HG03280 (cell line): ENCODE measurements around the gene BASP1.
A peak's percentile ranks its signal among the peaks of the same experiment; 100 is the strongest.
"Not testable (repeated sequence)": the region's sequence is repeated elsewhere in the genome, so short reads cannot be mapped to it uniquely, and the experiment has no call there.

Experiments
- ATAC-seq: cut with Tn5 transposase; IDR thresholded peaks from one replicate; pipeline ENCODE4 v1.9.1; 2021; ENCODE audit warnings: mild to moderate bottlenecking, moderate library complexity; ENCODE audit not compliant: unreplicated experiment

Gene BASP1

DNA sequence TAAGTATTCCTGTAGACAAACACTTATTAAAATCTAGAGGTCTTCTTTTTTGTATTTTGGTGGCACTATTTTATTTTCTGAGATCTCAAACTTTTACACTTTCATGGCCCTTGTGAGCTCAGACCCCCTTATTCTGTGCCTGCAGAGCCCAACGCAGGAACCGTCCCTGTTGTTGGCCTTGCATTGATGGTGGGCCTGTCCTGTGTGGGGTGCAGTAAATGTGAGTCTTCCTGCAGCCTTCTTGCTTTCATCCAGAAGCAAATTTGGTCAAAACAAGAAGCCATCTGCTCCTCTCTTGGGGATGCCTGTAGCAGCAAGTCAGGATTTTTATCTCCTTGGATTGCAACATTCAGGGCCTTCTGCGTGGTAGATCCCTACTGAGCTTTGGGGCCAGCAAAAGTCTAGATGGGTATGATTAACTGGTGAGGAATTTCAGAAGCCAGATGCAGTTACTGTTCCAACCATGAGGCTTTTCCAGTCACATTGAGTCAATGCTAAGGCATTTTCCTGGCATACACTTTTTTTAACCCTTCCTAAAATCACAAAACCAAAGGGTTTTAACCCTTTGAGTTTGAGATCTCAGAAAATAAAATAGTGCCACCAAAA is 31.7 kb downstream of the BASP1 start:
- ATAC-seq: no peak

DNA sequence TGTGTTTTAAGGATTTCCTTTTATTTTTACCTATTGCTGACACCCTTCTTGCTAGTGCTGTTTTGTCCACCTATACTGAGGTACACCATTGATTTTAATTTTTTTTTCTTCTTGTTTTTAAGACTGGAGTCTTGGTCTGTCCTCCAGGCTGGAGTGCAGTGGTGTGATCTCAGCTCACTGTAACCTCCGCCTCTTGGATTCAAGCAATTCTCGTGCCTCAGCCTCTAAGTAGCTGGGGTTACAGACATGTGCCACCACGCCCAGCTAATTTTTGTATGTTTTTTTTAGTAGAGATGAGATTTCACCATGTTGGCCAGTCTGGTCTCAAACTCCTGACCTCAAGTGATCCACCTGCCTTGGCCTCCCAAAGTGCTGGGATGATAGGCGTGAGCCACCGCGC is 32.4 kb downstream of the BASP1 start:
- not testable (repeated sequence) for ATAC-seq

DNA sequence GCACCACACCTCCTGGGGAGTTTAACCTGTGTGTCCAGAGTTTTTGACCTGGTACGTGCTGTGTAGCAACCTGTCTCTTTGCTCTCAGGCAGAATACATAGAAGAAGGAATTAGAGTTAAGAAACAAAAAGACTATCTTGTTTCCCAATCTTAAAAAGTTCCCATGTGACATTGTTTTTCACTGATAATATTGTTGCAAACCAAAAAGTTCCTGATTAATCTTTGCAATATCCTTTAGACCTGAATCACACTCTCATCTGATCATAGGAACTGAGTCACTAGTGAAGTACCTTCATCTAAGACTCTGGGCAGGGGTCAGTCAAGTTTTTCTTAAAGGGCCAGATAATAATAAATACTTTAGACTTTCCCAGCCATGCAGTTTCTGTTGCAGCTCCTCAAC is 35.1 kb downstream of the BASP1 start:
- ATAC-seq: no peak

DNA sequence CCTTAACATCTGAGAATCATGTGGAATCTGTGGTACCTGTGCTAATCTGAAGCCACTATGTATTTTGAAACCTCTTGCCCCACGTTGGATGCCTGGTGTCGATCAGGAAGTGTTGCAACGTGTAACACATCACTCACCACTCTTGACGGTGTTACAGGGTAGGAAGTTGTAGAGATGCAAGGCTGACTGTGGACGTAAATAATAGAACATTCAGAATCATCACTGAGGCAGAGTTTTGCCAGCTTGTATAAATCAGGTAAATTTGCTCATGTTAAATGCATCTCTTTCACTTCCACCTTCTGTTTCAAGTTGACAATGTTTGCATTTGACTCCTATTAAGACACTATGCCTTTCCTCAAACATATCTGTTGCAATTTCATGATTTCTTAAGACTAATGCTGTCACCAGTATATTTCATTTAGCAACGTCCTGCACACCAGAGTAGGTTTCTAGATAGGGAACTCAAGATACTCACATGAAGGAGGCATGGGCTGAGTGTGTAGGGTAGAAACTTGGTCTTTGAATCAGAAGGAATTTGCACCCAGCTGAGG is 38.1 kb downstream of the BASP1 start:
- peak; percentile 56 for ATAC-seq

DNA sequence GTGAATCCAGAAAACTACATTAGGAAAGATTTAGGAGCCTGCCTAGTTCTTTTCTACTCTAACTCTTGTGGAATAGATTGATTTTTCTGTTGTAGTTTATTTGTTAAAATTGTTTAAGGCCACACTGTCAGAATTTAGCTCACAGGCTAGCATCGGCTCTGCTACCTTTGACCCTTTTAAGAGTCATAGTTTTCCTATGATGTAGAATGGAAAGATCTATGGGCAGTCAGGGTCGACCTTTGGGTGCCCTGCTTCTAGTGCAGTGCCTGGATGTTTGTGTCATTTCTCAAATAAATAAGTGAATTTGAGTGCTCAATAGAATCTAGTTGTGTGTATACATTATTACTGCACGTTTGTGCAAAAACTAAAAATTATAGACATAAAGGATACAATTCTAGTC is 38.7 kb downstream of the BASP1 start:
- no peak for ATAC-seq

DNA sequence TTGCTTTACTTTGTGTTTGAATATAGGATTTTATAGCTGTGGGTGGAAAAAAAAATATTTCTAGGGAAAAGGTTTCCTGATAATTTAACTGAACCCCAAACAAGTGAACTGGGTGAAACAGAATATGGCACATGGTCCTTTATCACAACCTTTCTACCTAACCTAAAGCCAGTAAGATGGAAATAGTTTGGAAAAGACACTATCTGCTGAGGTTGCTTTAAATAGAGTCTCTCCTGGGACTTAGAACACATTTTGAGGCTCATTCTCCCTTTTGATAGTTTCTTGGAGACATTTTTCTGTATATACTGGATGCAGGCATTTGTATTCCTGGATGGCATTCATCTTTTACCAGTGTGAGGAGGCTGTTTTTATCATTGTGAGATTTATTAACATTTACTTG is 39.4 kb downstream of the BASP1 start:
- no peak for ATAC-seq

DNA sequence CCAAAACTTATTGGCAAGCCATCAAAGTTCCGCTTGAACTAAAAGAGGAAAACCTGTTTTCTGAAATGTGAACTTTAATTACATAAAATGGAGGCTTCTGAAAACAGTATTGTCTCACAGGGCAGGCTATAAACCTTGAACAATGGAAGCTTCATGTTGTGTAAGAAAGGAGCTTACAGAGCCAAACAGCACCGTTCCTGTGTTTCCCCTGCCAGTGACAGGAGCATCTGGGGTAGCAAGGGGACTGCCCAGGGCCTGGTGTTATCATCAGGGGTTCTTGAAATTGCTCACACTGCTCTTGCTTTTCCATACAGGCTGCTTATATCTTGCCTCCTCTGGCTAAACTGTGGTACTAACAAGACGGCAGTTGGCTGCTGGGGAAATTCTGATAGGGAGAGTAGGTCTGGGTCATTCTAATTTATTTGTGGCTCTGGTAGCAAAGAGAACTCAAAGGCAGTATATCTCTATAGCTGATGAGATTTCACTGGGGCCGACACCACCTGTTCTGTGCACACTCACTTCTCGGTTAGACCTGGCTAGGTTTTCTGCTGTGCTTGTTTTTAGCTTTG is 40.4 kb downstream of the BASP1 start:
- peak; percentile 68 for ATAC-seq

DNA sequence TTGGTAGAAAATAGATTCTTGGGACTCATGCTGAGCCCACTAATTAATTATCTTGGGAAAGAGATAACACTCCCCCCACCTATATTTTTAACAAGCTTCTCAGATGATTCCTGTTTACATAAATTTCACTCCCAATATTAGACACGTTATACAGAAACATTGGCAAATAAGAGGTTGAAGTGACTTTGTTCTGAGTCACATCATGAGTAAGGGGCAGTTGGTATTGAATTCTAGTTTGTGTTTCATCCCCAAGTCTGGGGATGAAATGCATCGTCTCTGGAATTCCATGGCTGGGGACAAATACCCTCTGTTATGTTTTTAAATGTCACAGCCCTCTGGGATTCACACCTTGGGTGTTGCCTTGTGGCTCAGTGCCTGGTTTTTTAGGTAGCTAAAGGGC is 41.0 kb downstream of the BASP1 start:
- ATAC-seq: no peak

DNA sequence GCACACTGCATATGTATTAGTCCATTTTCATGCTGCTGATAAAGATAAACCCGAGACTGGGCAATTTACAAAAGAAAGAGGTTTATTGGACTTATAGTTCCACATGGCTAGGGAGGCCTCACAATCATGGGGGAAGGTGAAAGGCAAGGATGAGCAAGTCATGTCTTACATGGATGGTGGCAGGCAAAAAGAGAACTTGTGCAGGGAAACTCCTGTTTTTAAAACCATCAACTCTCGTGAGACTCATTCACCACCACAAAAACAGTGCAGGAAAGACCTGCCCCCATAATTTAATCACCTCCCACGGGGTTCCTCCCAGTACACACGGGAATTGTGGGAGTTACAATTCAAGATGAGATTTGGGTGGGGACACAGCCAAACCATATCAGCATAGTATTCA is 41.6 kb downstream of the BASP1 start:
- ATAC-seq: not testable (repeated sequence)

DNA sequence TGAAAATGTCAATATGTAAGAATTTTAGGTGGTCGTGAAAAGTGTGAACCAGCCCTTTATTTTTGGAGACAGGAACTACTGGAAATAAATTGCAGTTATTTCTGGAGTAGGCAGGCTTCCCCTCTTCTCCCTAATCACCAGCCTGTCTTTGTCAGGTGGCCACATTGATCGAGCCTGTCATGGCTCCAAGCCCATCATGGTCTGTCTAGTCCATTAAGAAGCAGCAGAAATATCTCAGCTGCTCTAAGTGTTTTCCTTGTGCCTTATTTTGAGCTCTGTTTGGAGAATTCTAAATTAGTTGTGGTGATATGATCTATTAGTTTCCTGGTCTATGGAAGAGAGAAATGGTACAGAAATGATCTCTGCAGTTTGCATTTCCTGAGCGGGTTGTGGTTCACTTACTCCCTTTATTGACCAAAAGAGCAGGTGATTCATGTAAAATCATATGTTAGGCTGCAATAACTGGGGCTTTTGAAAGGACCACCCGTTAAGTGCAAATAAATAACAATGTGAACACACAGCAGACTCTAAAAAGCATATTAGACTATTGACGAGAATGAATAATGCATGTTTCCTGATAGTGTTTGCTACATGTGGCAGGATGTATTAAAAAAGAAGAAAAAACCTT is 42.3 kb downstream of the BASP1 start:
- no peak for ATAC-seq

DNA sequence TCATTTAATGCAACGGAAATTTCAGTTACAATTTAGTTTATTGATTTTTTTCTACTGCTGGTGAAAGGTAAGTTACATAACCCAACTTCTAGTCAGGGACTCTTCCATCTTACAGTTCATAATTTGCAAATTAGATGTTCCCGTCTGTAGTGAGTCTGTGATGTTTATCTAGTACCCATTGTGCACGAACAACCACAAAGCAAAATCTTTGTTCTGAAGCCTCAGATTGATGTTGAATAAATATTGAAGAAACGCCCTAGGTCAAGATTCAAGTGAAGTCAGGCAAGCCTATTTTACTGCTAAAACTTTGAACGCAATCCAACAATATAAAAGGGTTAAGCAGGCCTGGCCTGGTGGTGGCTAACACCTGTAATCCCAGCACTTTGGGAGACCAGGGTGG is 43.1 kb downstream of the BASP1 start:
- no peak for ATAC-seq

DNA sequence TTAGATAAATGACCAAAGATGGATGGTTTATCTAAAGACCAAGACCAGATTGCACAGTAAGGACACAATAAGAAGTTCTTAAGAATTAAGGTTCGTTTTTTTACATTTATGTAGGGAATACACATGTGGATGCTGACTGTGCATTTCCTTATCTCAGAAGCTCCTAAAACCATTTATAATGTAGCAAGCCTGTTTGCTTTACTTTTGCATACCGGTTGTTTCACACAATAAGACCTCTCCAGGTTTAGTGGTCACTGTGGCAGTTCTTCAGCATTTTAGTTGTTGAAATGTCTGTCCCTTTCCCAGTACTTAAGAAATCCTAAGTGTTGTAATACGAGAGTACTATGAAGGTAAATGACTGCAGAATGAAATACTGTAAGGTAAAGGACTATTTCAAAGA is 43.6 kb downstream of the BASP1 start:
- no peak for ATAC-seq

DNA sequence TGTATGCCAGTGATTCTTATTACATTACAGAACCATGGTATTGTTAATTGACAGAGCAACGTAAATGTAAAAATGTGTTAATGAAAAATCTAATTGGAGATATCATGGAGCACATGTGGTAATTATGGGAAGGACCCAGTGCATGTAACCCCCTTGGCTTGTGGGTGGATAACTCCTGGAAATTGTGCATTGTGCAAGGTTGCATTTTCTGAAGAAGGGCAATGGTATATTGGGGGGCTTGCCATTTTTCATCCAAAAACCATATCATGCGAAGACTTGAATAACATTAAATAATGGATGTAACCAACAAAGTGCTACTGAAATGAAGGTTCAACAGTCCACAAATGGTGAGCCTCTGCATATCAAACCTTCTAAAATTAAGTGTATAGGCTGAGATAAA is 47.6 kb downstream of the BASP1 start:
- ATAC-seq: no peak

DNA sequence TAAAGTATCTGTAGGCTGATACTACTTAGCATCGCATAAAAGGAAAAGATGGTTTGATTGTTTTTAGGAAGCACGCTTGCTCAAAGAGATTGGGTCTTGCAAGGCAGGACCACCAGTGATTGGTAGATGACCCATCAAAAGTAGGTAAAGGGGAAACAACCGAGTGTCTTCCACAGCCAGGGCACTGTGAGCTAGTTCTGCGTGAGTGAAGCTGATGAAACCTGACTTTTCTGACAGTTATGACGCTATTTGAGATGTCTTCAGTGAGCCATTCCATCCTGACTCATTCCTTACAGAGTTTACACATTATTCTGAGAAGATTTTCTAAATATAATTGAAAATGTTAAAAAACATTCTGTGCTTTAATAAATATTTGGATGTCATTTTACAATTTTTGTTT is 49.7 kb downstream of the BASP1 start:
- peak; percentile 59 for ATAC-seq

DNA sequence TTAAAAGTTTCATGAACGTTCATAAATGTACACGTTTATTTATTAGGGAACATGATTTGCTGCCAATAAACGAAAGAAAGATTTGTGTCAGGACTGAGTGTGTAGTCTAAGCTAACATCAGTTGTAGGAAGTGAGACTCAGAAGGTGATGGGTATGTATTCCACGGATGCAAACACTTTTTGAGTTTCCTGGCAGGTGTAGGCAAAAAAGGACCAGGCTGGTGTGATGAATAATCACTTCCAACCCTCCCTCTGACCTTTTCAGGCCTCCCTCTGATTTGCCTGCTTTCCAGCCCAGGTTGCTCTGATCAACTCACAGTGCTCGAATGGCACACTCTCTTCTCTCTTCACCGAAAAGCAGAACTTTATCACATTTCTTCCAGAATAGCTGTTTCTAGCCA is 51.8 kb downstream of the BASP1 start:
- ATAC-seq: peak; percentile 54

DNA sequence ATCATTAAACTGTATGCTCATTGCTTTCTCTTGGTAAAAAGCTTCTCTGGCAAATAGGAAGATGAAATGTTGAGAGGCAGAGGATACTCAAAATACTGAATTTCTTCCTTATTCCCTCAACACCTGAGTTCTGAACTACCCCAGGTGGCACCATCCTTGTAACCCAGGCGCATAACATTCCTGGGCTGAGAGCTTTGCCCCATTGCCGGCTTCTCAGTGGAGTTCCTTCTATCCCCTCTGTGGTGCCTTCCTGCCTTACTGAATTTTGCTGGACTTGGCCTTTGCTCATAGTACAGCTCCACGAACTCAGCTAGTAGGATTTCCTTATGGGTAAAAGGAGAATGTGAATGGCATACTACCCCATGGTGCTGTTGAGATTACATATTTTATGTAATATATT is 54.7 kb downstream of the BASP1 start:
- no peak for ATAC-seq

DNA sequence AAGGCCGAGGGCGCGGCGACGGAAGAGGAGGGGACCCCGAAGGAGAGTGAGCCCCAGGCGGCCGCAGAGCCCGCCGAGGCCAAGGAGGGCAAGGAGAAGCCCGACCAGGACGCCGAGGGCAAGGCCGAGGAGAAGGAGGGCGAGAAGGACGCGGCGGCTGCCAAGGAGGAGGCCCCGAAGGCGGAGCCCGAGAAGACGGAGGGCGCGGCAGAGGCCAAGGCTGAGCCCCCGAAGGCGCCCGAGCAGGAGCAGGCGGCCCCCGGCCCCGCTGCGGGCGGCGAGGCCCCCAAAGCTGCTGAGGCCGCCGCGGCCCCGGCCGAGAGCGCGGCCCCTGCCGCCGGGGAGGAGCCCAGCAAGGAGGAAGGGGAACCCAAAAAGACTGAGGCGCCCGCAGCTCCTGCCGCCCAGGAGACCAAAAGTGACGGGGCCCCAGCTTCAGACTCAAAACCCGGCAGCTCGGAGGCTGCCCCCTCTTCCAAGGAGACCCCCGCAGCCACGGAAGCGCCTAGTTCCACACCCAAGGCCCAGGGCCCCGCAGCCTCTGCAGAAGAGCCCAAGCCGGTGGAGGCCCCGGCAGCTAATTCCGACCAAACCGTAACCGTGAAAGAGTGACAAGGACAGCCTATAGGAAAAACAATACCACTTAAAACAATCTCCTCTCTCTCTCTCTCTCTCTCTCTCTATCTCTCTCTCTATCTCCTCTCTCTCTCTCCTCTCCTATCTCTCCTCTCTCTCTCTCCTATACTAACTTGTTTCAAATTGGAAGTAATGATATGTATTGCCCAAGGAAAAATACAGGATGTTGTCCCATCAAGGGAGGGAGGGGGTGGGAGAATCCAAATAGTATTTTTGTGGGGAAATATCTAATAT is 58.1 kb downstream of the BASP1 start:
- no peak for ATAC-seq

DNA sequence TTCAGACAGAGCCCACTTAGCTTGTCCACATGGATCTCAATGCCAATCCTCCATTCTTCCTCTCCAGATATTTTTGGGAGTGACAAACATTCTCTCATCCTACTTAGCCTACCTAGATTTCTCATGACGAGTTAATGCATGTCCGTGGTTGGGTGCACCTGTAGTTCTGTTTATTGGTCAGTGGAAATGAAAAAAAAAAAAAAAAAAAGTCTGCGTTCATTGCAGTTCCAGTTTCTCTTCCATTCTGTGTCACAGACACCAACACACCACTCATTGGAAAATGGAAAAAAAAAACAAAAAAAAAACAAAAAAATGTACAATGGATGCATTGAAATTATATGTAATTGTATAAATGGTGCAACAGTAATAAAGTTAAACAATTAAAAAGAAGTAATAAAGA is 59.0 kb downstream of the BASP1 start:
- ATAC-seq: peak; percentile 62

DNA sequence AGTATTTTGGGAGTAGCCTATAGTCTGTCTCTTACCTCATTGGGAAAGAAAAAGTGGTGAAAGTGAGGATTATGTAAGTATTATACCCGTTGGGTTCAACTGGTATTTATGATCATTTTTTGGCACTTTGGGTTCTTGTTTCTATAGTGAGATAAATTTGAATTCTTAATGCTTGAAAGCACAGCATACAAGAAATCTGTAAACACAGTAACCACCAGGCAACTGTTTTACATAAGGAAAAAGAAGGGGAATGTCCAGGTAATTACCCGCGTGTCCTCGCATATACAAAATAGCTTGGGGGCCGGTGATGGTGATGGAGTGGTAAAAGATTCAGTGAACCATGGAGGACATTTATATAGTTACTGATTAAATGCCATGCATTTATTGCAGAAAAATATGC is 60.5 kb downstream of the BASP1 start:
- ATAC-seq: no peak

DNA sequence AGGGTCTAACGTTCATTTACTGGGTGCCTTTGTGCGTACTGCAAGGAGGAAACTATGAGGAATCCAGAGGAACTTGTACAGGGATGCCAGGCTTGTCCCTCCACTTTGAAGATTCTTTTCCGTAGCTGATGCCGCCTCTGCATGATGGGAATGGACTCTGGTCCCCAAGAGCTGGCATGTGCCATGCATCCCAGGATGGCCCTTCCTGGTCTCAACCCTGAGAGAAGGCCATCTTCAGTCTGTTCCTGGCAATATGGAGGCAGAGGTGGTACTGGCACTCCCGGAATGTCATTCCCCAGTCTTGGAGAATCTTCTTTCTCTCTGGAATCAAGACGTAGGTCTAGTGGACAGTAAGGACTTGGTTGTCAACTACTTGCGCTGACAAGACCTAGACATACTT is 61.5 kb downstream of the BASP1 start:
- no peak for ATAC-seq

DNA sequence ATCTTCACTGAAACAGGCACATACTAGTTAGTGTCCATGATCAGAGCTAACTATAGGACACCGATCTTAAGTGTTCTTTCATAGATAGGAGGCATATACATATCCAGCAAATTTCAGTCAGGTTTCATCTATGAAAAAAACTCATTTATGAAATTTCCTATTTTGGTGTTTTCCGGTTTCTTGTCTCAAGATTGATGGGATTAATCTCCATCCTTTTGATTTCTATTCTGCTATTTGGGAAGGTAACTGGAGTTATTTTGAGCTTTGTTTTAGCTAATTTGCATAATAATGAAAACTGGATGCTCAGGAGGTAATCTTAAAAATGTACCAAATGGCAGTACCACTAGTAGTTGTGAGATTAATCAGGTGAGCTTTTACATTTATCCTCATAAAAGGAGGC is 62.1 kb downstream of the BASP1 start:
- ATAC-seq: no peak
